ENCODE results near the gene PCDH9.

Gene PCDH9

GRCh38 chr13:66860878-66861417 lies 369.2 kb downstream of the PCDH9 start:
- DNase-seq (ENCODE audit: insufficient read length, low spot score) (no peak), FAIRE-seq (no peak)

GRCh38 chr13:66859934-66860877 lies 369.9 kb downstream of the PCDH9 start:
- no peak for DNase-seq (ENCODE audit: insufficient read length, low spot score)
- FAIRE-seq, result no peak

GRCh38 chr13:66859078-66859477 lies 371.1 kb downstream of the PCDH9 start:
- no peak for FAIRE-seq
- no peak for DNase-seq (ENCODE audit: insufficient read length, low spot score)

GRCh38 chr13:66858163-66858562 lies 372.0 kb downstream of the PCDH9 start:
- DNase-seq (ENCODE audit: insufficient read length, low spot score) (no peak), FAIRE-seq (no peak)

GRCh38 chr13:66855131-66855530 lies 375.0 kb downstream of the PCDH9 start:
- FAIRE-seq (no peak), DNase-seq (ENCODE audit: insufficient read length, low spot score) (no peak)

- DNase-seq (ENCODE audit: insufficient read length, low spot score) (no peak), FAIRE-seq (no peak)
These were observed 376.6 kb downstream of the PCDH9 start for GRCh38 chr13:66853564-66853963.

- no peak for DNase-seq (ENCODE audit: insufficient read length, low spot score)
These were observed 380.4 kb downstream of the PCDH9 start for GRCh38 chr13:66849706-66850105.

GRCh38 chr13:66847541-66847940 lies 382.6 kb downstream of the PCDH9 start:
- FAIRE-seq, result no peak
- no peak for DNase-seq (ENCODE audit: insufficient read length, low spot score)

More at GRCh38 chr13:66849706-66850105, 380.4 kb downstream of the PCDH9 start:
- FAIRE-seq, result no peak

- no peak for DNase-seq (ENCODE audit: insufficient read length, low spot score)
- no peak for FAIRE-seq
These were observed 384.7 kb downstream of the PCDH9 start for GRCh38 chr13:66845393-66845792.

- FAIRE-seq, result no peak
These were observed 385.2 kb downstream of the PCDH9 start for GRCh38 chr13:66844933-66845332.

GRCh38 chr13:66842766-66843165 lies 387.4 kb downstream of the PCDH9 start:
- FAIRE-seq, result no peak
- no peak for DNase-seq (ENCODE audit: insufficient read length, low spot score)

More at GRCh38 chr13:66844933-66845332, 385.2 kb downstream of the PCDH9 start:
- DNase-seq (ENCODE audit: insufficient read length, low spot score), result no peak

- DNase-seq (ENCODE audit: insufficient read length, low spot score), result no peak
These were observed 389.5 kb downstream of the PCDH9 start for GRCh38 chr13:66840621-66841020.

GRCh38 chr13:66837246-66837645 lies 392.9 kb downstream of the PCDH9 start:
- no peak for DNase-seq (ENCODE audit: insufficient read length, low spot score)
- FAIRE-seq, result no peak

More at GRCh38 chr13:66840621-66841020, 389.5 kb downstream of the PCDH9 start:
- FAIRE-seq, result no peak

- FAIRE-seq (no peak), DNase-seq (ENCODE audit: insufficient read length, low spot score) (no peak)
These were observed 395.0 kb downstream of the PCDH9 start for GRCh38 chr13:66835040-66835628.

GRCh38 chr13:66830940-66831716 lies 399.0 kb downstream of the PCDH9 start:
- FAIRE-seq, result no peak
- DNase-seq (ENCODE audit: insufficient read length, low spot score), result no peak

GRCh38 chr13:66829803-66830202 lies 400.3 kb downstream of the PCDH9 start:
- FAIRE-seq, result no peak

GRCh38 chr13:66826398-66826797 lies 403.7 kb downstream of the PCDH9 start:
- no peak for FAIRE-seq
- DNase-seq (ENCODE audit: insufficient read length, low spot score), result no peak

More at GRCh38 chr13:66829803-66830202, 400.3 kb downstream of the PCDH9 start:
- DNase-seq (ENCODE audit: insufficient read length, low spot score), result no peak

- FAIRE-seq, result no peak
These were observed 408.6 kb downstream of the PCDH9 start for GRCh38 chr13:66821551-66821950.

GRCh38 chr13:66811455-66811854 lies 418.7 kb downstream of the PCDH9 start:
- DNase-seq (ENCODE audit: insufficient read length, low spot score), result no peak
- FAIRE-seq, result no peak

More at GRCh38 chr13:66821551-66821950, 408.6 kb downstream of the PCDH9 start:
- DNase-seq (ENCODE audit: insufficient read length, low spot score), result no peak

GRCh38 chr13:66809485-66809884 lies 420.7 kb downstream of the PCDH9 start:
- FAIRE-seq (no peak), DNase-seq (ENCODE audit: insufficient read length, low spot score) (no peak)

GRCh38 chr13:66807251-66807650 lies 422.9 kb downstream of the PCDH9 start:
- DNase-seq (ENCODE audit: insufficient read length, low spot score) (no peak), FAIRE-seq (no peak)
